K562 (cell line): Measurements from ENCODE around the gene BRSK1. TPM values are rescaled to one million over a fixed set of nuclear protein-coding genes. Genes with fewer than 3 reads are reported as not detected.

Experiments
- AFF4 ChIP-seq: sonication (generic); formaldehyde crosslinking; IDR thresholded peaks from 2 replicates; pipeline ENCODE4 v1.8.0; 2023; ENCODE audit warnings: mild to moderate bottlenecking, missing genetic modification reagents
- ATF1 ChIP-seq, 2 experiments: fragments of 450-650 bp in 1 of 2; IDR thresholded peaks; 2 replicates each; pipeline ENCODE4 v1.6.1; 2016; ENCODE audit warnings: missing compliant biosample characterization in 1 of 2, missing genetic modification characterization in 1 of 2
- KDM1A ChIP-seq, 2 experiments: fragments of 450-650 bp; IDR thresholded peaks; 2 replicates each; pipeline ENCODE4 v1.6.1; 2016; ENCODE audit warnings: mild to moderate bottlenecking in 2 of 2
- MGA ChIP-seq: fragments of 450-650 bp; IDR thresholded peaks from 2 replicates; pipeline ENCODE4 v1.6.1; 2016; ENCODE audit warnings: mild to moderate bottlenecking, moderate library complexity
- NFE2 ChIP-seq: IDR thresholded peaks from 2 replicates; pipeline ENCODE4 v1.6.1; 2014; ENCODE audit warnings: antibody characterized with exemption, low read depth
- ZBTB33 ChIP-seq: sonication (generic); formaldehyde crosslinking; IDR thresholded peaks from 2 replicates; pipeline ENCODE4 v1.8.1; 2023; ENCODE audit warnings: mild to moderate bottlenecking, missing genetic modification reagents
- ZKSCAN1 ChIP-seq: fragments of 150-350 bp; IDR thresholded peaks from 2 replicates; pipeline ENCODE4 v1.6.1; 2016; ENCODE audit warnings: low read depth, low read length
- ZNF695 ChIP-seq: fragments of 450-650 bp; formaldehyde crosslinking; IDR thresholded peaks from 2 replicates; pipeline ENCODE4 v1.4.0; 2020; ENCODE audit warnings: mild to moderate bottlenecking, moderate library complexity
- polyA plus RNA-seq, 8 experiments: library from polyadenylated mRNA; depleted of rRNA in 4 of 8; stranded (reverse) in 5 of 8; unstranded in 3 of 8; fragments of >200 nt; fragmentation: Nextera tagmentation in 2 of 8; fragmentation: Illumina TruSeq in 1 of 8; extraction: Ambion mirVana in 2 of 8; extraction: Trizol in 1 of 8; gene quantifications; 2 replicates each; pipeline versions ENCODE4 v1.2.1 to v1.2.3, GENCODE V29; 2011 to 2014; ENCODE audit warnings: inconsistent platforms in 1 of 8, missing spikeins in 1 of 8
- total RNA-seq, 7 experiments: library from RNA; depleted of rRNA in 6 of 7; stranded (reverse); fragments of >200 nt in 6 of 7; fragmentation: Illumina TruSeq in 2 of 7; extraction: Trizol in 2 of 7; gene quantifications; 2 replicates each; pipeline versions ENCODE4 v1.2.1 to v1.2.3, GENCODE V29; 2011 to 2021; ENCODE audit warnings: low replicate concordance in 1 of 7

Gene BRSK1
- total and polyA plus RNA-seq, 9 of the 15 experiments (the other 6 are each of a cell fraction or from before 2014, with no cell fraction given): 1.7 to 9.3 (median 3.8) TPM; not detected in 2

GRCh38 chr19:55283548-55284377, at the start of gene BRSK1 (continued):
- TF ChIP-seq ZBTB33 (CRISPR knock-in tag) (no peak), ZNF695 (CRISPR knock-in tag) (no peak), KDM1A (IDR thresholded peaks at IDR 0.05) (peak; percentile 73 to 88), NFE2 (no peak), MGA (no peak), ATF1 (CRISPR knock-in tag; IDR thresholded peaks at IDR 0.05) (no peak), ATF1 (tag; IDR thresholded peaks at IDR 0.05) (no peak), AFF4 (CRISPR knock-in tag) (no peak), ZKSCAN1 (no peak)
